Uterus (tissue), 4 donors: Measurements from ENCODE around the gene VAV1. TPM values are rescaled to one million over a fixed set of nuclear protein-coding genes. Genes with fewer than 3 reads are reported as not detected.

Source experiments
- DNase-seq, 2 donors: peaks; one replicate each; pipeline ENCODE4 v3.0.0-alpha.2; 2019 to 2020
- H3K27ac ChIP-seq, 2 donors: fragments of 200-600 bp; sonication (generic); 1 replicate in 1 of 2; 2 replicates in 1 of 2; pipeline ENCODE4 v1.5.1; 2016 to 2018
- H3K27me3 ChIP-seq, 2 donors: fragments of 200-600 bp; sonication (generic); one replicate each; pipeline ENCODE4 v1.5.1; 2018 to 2019; ENCODE audit warnings: control low read depth in 1 of 2
- H3K36me3 ChIP-seq, 2 donors: fragments of 200-600 bp; sonication (generic); one replicate each; pipeline ENCODE4 v1.5.1; 2019; ENCODE audit warnings: control low read depth in 1 of 2
- H3K4me1 ChIP-seq, 2 donors: fragments of 200-600 bp; sonication (generic); one replicate each; pipeline ENCODE4 v1.5.1; 2018 to 2019; ENCODE audit warnings: control low read depth in 1 of 2
- H3K4me3 ChIP-seq, 2 donors: fragments of 200-600 bp; sonication (generic); 1 replicate in 1 of 2; 2 replicates in 1 of 2; pipeline ENCODE4 v1.5.1; 2018 to 2019; ENCODE audit warnings: mild to moderate bottlenecking in 1 of 2
- H3K9me3 ChIP-seq, 2 donors: fragments of 200-600 bp; sonication (generic); one replicate each; pipeline ENCODE4 v1.5.1; 2019; ENCODE audit warnings: control low read depth in 1 of 2
- POLR2A ChIP-seq, 2 donors: fragments of 450-650 bp; IDR thresholded peaks; one replicate each; pipeline ENCODE4 v1.6.1; 2016; ENCODE audit warnings: antibody characterized with exemption in 2 of 2, mild to moderate bottlenecking in 1 of 2, moderate library complexity in 1 of 2
- intact Hi-C: fragments of 100-400 bp; cut with DNase I; formaldehyde crosslinking; loops from one replicate; pipeline ENCODE4 v1.15.1; 2023; ENCODE audit warnings: low total_unique reads
- total RNA-seq, 4 donors: library from RNA; depleted of rRNA in 3 of 4; stranded (reverse); fragments of >200 nt in 3 of 4; gene quantifications; one replicate each; pipeline versions ENCODE4 v1.1.0 to v1.2.4, GENCODE V29; 2014 to 2023
- TF ChIP-seq, protein P1 (sequence below), 4 experiments: fragments of 200-600 bp in 2 of 4; fragments of 450-650 bp in 2 of 4; sonication (generic) in 2 of 4; IDR thresholded peaks; one replicate each; pipeline ENCODE4 v1.5.1; 2016 to 2019; ENCODE audit warnings: antibody characterized with exemption in 4 of 4, mild to moderate bottlenecking in 2 of 4, moderate library complexity in 1 of 4
- donor health status: DM: yes; HTN: yes; CAD: no.

The VAV1 gene
- total RNA-seq, 4 donors from 2014 or later = 0.29 to 7.9 (median 4.6) TPM

DNA sequence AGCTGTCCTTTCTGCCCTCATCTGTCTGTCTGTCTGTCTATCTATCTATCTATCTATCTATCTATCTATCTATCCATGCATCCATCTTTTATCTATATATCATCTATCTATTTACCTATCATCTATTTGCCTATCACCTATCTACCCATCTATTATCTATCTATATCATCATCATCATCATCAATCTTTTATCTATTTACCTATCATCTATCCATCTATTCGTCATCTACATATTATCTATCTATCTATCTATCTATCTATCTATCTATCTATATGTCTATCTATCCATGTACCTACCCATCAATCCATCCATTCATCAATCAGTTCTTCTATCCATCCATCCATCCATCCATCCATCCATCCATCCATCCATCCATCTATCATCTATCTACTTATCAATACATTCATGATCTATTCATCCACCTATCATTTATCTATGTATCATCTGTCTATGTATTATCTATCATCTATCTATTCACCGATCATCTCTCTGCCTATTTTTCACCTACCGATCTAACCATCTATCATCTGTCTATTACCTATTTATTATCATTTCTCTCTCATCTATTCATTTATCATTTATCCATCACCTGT lies 65.7 kb downstream of the VAV1 start:
- Histone ChIP-seq H3K36me3 (no peaks in the 10 kb centered on the region), H3K27ac (no peak overlapping the region), H3K27me3 (no peaks in the 10 kb centered on the region), H3K4me1 (no peaks in the 10 kb centered on the region), H3K4me3 (no peak overlapping the region), H3K9me3 (peaks cover 0 to 5% of the 10 kb centered on the region in 2 donors)
- no peak for DNase-seq
- intact Hi-C loops = no loop called here
- TF ChIP-seq, protein P1, sequence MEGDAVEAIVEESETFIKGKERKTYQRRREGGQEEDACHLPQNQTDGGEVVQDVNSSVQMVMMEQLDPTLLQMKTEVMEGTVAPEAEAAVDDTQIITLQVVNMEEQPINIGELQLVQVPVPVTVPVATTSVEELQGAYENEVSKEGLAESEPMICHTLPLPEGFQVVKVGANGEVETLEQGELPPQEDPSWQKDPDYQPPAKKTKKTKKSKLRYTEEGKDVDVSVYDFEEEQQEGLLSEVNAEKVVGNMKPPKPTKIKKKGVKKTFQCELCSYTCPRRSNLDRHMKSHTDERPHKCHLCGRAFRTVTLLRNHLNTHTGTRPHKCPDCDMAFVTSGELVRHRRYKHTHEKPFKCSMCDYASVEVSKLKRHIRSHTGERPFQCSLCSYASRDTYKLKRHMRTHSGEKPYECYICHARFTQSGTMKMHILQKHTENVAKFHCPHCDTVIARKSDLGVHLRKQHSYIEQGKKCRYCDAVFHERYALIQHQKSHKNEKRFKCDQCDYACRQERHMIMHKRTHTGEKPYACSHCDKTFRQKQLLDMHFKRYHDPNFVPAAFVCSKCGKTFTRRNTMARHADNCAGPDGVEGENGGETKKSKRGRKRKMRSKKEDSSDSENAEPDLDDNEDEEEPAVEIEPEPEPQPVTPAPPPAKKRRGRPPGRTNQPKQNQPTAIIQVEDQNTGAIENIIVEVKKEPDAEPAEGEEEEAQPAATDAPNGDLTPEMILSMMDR (IDR thresholded peaks at IDR 0.05) = no peak
- no peak for TF ChIP-seq POLR2A (IDR thresholded peaks at IDR 0.05)

DNA sequence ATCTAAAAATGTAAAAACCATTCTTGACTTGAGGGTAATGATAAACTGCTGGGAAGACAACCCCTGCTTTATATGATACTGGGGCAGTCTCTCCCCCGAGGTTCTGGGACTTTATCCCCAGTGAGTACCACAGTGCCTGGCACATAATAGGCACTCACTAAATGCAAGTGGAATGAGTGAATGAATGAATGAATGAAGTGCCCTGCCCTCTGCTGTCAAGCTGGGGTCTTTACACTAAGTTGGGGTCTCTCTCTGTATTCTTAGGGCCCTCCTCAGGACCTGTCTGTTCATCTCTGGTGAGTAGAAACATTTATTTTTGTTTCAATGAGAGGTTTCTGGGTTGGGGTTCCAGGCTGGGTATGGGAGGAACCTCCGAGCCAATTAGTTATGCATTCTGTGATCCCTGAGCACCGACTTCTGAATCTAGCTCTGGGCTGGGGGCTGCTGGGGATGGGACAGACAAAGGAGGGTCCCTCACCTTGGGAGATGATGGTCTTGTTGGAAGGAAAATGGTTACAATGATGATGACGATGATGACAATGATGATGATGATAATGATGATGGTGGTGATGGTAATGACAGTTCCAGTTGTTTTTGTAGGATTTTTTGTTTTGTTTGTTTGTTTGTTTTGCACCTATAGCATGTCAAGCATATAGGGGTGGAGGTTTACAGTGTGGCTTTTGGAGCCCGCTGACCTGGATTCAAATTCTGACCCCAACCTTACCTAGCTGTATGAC lies 70.5 kb downstream of the VAV1 start:
- DNase-seq = no peak
- H3K9me3 ChIP-seq = no peaks in the 10 kb centered on the region
- no peaks in the 10 kb centered on the region for H3K4me1 ChIP-seq
- no peak overlapping the region for H3K4me3 ChIP-seq
- TF ChIP-seq POLR2A (IDR thresholded peaks at IDR 0.05) = no peak
- TF ChIP-seq, protein P1 (IDR thresholded peaks at IDR 0.05) = no peak
- H3K27ac ChIP-seq = no peak overlapping the region
- intact Hi-C loops = no loop called here
- no peaks in the 10 kb centered on the region for H3K36me3 ChIP-seq
- H3K27me3 ChIP-seq = no peaks in the 10 kb centered on the region

DNA sequence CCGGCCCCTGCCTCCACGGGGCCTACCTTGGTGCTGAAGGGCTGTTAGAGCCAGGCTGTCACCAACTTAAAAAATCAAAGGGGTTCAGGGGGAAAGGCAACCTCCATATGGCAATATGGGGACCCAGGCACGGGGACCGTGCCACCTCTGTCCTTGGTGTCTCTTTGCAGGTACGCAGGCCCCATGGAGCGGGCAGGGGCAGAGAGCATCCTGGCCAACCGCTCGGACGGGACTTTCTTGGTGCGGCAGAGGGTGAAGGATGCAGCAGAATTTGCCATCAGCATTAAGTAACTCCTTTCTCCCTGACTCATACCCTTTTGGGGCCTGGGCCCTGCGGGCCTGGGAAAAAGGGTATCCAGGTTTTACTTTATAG lies 75.3 kb downstream of the VAV1 start:
- intact Hi-C loops = no loop called here
- TF ChIP-seq, protein P1 (IDR thresholded peaks at IDR 0.05) = no peak
- TF ChIP-seq POLR2A (IDR thresholded peaks at IDR 0.05) = no peak
- H3K27ac ChIP-seq = no peak overlapping the region
- H3K27me3 ChIP-seq = no peaks in the 10 kb centered on the region
- H3K36me3 ChIP-seq = no peaks in the 10 kb centered on the region
- H3K4me3 ChIP-seq = no peak overlapping the region
- DNase-seq = no peak
- H3K4me1 ChIP-seq = no peaks in the 10 kb centered on the region
- no peaks in the 10 kb centered on the region for H3K9me3 ChIP-seq

DNA sequence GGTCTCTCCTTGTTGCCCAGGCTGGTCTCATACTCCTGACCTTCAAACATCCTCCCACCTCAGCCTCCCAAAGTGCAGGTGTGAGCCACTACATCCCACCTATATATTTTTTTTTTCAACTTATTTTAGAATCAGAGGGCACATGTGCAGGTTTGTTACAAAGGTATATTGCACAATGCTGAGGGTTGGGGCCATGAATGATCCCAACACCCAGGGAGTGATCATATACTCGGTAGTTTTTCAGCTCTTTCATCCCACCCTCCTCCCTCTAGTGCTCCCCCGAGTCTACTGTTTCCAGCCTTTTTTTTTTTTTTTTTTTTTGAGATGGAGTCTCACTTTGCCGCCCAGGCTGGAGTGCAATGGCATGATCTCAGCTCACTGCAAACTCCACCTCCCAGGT lies 76.5 kb downstream of the VAV1 start:
- H3K27ac ChIP-seq = no peak overlapping the region
- intact Hi-C loops = no loop called here
- TF ChIP-seq, protein P1 (IDR thresholded peaks at IDR 0.05) = no peak
- TF ChIP-seq POLR2A (IDR thresholded peaks at IDR 0.05) = no peak

DNA sequence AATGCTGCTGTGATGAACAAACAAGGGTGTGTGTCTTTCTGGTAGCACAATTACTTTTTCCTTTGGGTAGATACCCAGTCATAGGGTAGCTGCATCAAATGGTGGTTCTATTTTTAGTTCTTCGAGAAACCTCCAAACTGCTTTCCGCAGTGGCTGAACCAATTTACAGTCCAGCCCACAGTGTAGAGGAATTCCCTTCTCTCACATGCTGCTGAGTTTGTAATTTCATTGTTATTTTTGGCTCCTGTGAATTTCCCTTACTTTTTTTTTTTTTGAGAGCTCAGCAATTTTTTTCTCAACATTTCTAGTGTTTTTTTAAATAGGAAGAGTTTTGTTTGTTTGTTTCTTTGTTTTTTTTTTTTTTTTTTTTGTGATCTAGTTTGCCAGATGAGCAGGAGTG lies 77.4 kb downstream of the VAV1 start:
- H3K4me1 ChIP-seq = no peaks in the 10 kb centered on the region
- no peak for TF ChIP-seq POLR2A (IDR thresholded peaks at IDR 0.05)
- TF ChIP-seq, protein P1 (IDR thresholded peaks at IDR 0.05) = no peak
- no peak overlapping the region for H3K27ac ChIP-seq
- no peaks in the 10 kb centered on the region for H3K9me3 ChIP-seq
- no peak for DNase-seq
- H3K27me3 ChIP-seq = no peaks in the 10 kb centered on the region
- no peak overlapping the region for H3K4me3 ChIP-seq
- intact Hi-C loops = no loop called here
- no peaks in the 10 kb centered on the region for H3K36me3 ChIP-seq

More for the DNA sequence above, 76.5 kb downstream of the VAV1 start:
- Histone ChIP-seq H3K4me1 (no peaks in the 10 kb centered on the region), H3K4me3 (no peak overlapping the region), H3K27me3 (no peaks in the 10 kb centered on the region), H3K9me3 (no peaks in the 10 kb centered on the region), H3K36me3 (no peaks in the 10 kb centered on the region)
- no peak for DNase-seq
